GM04504 (cell line): ENCODE results near the gene UBE2V1.
"Not testable (repeated sequence)": the region's sequence is repeated elsewhere in the genome, so short reads cannot be mapped to it uniquely, and the experiment has no call there.

Experiments used
- DNase-seq: peaks from one replicate; pipeline ENCODE4 v3.0.0-alpha.2; 2012; ENCODE audit warnings: low read depth

Gene UBE2V1

DNA sequence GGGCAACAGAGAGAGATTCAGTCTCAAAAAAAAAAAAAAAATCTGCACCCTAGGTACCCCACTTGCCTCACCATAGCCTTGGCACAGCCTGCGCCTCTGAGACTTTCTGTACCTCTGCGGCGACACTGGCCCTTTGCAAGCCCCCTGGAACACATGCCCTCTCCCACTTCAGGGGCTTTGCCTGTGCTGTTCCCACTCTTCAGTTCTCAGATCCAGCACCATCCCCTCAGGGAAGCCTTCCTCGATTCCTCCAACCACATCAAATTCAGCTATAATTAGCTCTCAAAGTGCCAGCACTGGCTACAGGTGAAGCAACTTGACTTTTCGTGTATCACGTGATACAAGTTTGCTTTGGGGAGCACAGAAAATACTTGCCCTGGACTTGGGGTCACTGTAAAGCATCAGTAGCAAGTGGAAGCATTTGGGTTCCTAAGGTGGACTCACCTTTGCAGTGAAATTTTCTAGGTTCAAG lies 2.1 kb upstream of the UBE2V1 start:
- DNase-seq: no peak

- DNase-seq: no peak
These were observed 672 bp upstream of the UBE2V1 start for GRCh38 chr20:50113420-50114224.

DNA sequence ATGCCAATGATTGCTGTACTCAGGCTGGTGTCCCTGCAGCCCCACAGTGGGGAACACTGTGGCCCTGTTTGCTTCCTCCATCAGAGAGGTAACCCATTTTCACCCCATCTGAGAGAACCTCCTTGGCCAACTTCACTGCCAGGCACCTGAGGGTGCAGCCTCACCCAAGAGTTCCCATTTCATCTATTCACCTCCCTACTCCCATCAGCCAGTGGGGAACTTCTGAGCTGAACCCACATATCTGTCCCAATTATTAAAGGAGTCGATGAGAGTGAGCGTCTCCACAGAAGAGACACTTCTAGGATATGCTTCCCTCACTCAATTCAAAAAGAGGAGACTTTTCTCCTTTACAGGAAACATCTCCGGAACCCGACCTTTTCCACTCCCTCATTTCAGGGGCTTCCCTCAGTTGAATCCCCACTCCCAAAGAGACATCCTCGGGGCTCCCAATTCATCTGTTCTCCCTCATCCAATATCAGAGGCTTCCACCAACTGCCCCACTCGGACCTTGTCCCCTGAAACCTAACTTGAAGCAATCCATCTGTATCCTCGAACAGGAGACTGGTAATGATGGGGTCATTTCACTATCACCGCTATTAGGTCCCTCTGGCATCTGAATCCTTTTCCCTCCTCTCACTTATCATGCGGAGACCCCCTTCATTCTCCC lies 988 bp downstream of the UBE2V1 start:
- no peak for DNase-seq

- DNase-seq: peak; percentile 29
These were observed 1.7 kb downstream of the UBE2V1 start for GRCh38 chr20:50111120-50111828.

- no peak for DNase-seq
These were observed 2.6 kb downstream of the UBE2V1 start for GRCh38 chr20:50110141-50111047.

DNA sequence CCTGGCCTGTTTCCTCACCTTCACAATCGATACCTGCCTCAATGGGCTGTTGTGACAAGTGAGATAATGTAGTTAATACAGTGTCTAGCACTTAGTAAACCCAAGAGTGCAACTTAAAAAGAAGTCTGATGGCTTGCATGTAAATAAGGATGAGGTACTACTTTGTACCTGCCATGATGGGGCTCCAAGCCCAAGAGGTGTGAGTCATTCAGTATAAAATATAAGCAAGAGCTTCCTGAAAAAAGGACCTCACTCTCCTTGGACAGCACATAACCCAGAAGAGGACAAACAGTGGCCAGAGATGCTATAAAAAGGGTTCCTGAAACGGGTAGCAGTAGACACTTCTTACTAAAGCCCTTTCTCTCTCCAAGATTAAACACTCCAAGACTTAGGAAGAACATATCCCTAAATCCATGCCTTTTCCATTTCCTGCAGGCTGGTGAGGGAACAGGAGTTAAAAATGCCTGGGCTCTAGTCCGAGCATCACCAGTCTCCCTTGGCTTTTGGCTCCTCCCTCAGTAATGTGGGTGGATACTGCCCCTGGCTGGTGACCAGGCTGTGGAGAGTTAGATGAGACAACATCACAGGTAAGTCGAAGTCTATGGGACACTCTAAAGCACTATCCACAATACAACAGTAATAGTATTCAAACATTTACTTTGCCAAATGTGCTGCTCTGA lies 4.3 kb downstream of the UBE2V1 start:
- no peak for DNase-seq

- no peak for DNase-seq
These were observed 5.1 kb downstream of the UBE2V1 start for GRCh38 chr20:50107796-50108331.

GRCh38 chr20:50107086-50107660 lies 5.8 kb downstream of the UBE2V1 start:
- no peak for DNase-seq

- not testable (repeated sequence) for DNase-seq
These were observed 6.3 kb downstream of the UBE2V1 start for GRCh38 chr20:50106669-50107068.

DNA sequence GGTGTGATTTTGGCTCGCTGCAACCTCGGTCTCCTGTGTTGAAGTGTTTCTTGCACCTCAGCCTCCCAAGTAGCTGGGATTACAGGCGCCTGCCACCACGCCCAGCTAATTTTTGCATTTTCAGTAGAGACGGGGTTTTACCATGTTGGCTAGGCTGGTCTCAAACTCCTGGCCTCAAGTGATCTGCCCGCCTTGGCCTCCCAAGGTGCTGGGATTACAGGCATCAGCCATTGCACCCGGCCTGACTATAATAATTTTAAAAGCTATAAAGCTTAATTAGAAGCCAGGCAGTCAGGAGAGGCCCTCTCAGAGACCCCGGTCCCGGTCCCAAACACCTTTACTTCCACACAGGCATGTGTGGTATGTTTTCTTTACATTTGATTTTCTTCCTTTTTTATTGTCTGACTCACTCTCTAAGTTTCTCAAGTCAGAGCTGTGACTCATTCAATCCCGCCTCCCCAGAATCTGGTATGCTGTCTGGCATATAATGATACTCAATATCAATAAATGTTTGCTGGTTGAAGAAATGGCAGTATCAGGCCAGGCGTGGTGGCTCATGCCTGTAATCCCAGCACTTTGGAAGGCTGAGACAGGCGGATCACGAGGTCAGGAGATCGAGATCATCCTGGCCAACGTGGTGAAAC lies 9.4 kb downstream of the UBE2V1 start:
- DNase-seq: not testable (repeated sequence)

- DNase-seq: not testable (repeated sequence)
These were observed 10.4 kb downstream of the UBE2V1 start for GRCh38 chr20:50102551-50102950.

DNA sequence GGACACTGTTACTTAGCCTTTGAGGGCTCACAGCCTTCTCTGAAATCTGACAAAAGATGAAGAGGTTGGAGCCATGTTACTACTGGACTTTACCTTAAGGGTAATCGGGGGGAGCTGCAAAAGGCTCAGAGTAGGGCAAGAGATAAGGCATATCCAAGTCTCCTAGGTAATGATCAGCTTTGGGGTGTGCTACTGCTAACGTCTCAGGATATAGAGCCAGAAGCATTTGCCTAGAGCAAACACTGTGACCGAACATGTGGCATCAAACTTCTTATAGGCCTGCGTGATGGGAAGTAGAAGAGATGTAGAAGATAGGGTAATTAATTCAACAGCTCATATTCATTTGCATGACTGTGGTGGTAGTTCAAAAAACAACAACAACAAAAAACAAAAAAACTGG lies 11.1 kb downstream of the UBE2V1 start:
- no peak for DNase-seq

DNA sequence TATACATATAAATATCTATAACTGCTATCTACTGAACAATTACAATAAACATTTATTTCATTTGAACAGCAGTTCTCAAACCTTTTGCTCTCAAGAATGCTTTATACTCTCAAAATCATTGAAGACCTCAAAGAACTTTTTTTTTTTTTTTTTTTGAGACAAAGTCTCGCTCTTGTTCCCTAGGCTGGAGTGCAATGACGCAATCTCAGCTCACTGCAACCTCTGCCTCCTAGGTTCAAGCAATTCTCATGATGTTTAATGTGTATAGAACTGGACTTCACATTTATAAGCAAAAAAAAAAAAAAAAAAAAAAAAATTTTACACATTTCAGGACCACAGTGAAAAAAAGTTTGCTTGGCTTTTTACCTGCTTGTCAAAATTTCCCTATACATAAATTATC lies 11.7 kb downstream of the UBE2V1 start:
- DNase-seq: no peak

DNA sequence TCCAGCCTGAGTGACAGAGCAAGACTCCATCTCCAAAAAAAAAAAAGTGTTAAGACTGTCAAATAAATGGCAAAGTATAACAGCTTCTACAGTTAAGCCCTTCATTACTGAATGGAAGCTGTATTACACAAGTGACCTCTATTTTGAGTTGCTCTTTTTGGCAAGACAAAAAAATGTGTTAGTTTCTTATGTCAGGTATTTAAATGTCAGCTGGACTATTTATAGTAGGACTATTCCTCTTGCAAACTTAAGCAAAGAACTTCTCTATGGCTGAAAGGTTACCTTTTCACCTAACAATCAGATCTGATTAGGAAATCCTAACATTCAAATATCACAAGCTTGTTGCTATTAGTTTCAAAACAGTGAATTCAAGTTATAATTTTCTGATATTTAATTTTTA lies 12.4 kb downstream of the UBE2V1 start:
- DNase-seq: no peak

GRCh38 chr20:50099565-50099991 lies 13.4 kb downstream of the UBE2V1 start:
- no peak for DNase-seq

- no peak for DNase-seq
These were observed 13.8 kb downstream of the UBE2V1 start for GRCh38 chr20:50099113-50099512.

GRCh38 chr20:50098259-50098658 lies 14.7 kb downstream of the UBE2V1 start:
- no peak for DNase-seq

DNA sequence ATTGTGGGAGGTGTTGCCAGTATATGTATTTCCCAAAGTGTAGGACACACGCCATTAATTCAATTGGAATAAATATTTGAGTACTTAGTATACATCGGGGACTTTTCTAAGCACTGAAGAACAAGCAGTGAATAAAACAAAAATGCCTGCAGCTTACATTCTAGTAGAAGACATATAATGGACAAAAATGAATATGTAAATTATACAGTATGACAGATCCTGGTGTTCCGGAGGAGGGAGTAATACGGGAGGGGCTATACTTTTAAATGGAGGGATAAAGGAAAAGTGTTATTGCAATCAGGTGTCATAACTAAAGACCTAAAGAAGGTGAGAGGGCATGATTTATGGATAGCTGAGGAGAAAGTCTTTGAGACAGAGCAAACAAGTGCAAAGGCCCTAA lies 15.1 kb downstream of the UBE2V1 start:
- DNase-seq: no peak

DNA sequence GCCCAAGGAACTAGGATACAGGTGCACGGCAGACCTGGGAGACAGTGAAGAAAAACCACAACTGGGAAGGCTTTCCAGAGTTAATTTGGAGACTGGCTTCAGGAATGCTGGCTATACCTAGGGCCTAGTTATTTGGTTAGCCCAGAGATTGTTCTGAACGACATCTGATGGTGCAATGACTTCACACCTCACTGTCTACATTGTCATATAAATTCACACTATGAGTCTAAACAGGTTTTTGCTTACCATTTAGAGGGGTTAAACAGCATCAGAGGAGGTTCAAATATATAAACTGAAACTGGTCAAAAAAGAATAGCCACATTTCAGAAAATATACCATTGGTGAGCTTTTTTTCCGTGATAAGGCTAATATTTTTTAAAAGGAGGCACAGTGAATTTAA lies 16.7 kb downstream of the UBE2V1 start:
- no peak for DNase-seq

DNA sequence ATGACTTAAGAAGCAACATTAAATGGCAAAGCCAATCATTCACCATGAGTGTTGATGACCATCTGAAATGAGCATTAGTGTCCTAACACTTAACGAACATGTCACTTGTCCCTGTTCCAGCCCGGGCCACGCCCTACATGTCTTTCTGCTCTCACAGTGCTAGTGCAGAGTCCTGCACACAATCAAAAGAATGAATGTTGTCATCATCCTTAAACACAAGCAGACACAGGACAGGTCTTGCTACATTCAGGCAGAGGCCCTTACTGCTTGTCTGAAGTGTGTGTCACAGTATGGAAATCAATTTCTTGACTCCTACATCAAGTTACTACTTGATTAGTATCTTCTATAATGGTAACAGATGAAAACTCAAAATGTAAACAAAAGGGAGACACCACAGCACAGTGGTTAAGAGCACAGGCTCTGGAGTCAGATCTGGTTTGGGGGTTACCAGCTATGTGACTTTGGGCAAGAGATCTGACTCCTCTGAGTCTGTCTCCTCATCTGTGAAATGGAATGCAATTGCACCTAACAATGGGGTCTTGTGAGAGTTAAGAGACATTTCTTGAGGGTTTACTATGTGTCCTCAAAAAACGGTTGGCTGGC lies 17.4 kb downstream of the UBE2V1 start:
- no peak for DNase-seq
